ENCODE results near the gene DNAH11.
"Not testable (repeated sequence)": the region's sequence is repeated elsewhere in the genome, so short reads cannot be mapped to it uniquely, and the experiment has no call there.

DNAH11 gene

GRCh38 chr7:21690705-21691104, 147.9 kb downstream of the DNAH11 start:
- no peak for TF ChIP-seq ZNF274 (IDR thresholded peaks at IDR 0.05; ENCODE audit: low read depth, low read length)
- H3K4me3 ChIP-seq (ENCODE audit: low read length), result no peak overlapping the region

DNA sequence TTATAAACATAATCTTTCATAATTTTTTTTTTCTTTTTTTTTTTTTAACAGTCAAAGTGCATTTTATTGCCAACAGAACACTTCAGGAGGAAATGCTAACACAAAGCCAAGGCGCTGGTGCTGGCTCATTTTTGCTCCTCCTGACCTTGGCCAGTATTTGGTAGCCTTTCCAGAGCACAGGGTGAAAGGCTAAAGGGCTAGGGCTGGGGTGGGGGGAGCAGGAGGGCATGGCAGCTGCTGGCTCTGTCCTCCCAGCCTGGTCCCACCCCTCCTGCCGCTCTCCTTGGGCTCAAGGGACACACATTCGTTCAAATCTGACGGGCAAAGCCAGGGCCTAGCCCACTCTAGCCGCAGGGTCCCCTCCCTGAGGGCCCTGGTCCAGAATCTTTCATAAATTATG, 148.3 kb downstream of the DNAH11 start:
- not testable (repeated sequence) for H3K4me3 ChIP-seq (ENCODE audit: low read length)

DNA sequence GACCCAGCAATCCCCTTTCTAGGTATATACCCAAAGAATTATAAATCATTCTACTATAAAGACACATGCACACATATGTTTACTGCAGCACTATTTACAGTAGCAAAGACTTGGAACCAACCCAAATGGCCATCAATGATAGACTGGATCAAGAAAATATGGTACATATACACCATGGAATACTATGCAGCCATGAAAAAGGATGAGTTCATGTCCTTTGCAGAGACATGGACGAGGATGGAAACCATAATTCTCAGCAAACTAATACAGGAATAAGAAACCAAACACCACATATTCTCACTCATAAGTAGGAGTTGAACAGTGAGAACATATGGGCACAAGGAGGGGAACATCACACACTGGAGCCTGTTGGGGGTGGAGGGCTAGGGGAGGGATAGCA, 157.7 kb downstream of the DNAH11 start:
- H3K4me3 ChIP-seq (ENCODE audit: low read length), result not testable (repeated sequence)

DNA sequence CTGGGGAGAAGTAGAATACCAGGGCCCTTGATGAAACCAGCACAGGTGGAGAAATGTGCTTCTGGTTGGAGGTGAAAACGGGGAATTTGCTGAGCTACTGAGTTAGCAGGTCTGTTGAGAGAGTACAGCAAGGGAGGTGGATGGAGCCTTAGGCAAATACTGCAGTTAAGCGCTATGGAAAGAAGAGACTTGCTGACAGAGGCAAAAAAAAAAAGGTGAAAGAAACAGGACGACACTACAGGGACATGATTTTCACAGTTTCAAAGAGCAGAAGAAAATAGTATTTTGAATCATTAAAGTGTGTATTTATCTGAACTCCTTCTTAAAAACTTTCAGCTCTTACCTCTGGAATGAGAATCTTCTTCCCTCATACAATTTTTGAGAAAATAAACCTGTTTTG, 159.5 kb downstream of the DNAH11 start:
- TF ChIP-seq ZNF274 (IDR thresholded peaks at IDR 0.05; ENCODE audit: low read depth, low read length), result no peak
- H3K4me3 ChIP-seq (ENCODE audit: low read length), result no peak overlapping the region

DNA sequence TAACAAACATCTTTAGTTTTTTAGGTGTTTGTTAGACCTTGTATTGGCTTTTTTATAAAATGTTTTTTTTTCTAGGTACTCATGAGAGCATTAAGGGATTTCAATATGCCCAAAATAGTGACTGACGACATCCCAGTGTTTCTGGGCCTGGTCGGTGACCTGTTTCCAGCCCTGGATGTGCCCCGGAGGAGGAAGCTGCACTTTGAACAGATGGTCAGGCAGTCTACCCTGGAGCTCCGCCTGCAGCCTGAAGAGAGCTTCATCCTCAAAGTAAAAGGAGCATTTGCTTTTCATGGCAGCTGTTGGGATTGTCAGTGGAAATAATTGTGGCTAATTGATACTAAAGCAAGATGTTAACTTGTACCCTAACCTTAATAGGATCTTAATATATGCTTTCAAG, 161.5 kb downstream of the DNAH11 start:
- TF ChIP-seq ZNF274 (IDR thresholded peaks at IDR 0.05; ENCODE audit: low read depth, low read length), result no peak
- no peak overlapping the region for H3K4me3 ChIP-seq (ENCODE audit: low read length)

DNA sequence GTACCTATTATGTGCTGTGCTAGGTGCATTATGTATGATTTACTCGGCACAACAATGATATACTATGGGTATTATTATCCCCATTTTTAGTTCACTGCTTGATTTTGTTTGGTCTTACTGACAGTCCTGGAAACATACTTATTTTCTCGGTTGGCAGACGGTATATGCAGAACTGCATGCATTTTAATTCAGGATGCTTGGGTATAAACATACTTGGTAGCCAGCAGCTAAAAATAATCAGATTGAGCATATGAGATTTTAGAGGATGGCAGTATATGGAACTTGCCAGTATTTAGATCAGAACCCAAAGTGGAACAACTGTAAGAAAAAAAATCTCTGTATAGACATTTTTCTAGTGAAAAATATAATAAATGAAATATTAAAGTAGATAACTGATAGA, 163.3 kb downstream of the DNAH11 start:
- TF ChIP-seq ZNF274 (IDR thresholded peaks at IDR 0.05; ENCODE audit: low read depth, low read length), result no peak

DNA sequence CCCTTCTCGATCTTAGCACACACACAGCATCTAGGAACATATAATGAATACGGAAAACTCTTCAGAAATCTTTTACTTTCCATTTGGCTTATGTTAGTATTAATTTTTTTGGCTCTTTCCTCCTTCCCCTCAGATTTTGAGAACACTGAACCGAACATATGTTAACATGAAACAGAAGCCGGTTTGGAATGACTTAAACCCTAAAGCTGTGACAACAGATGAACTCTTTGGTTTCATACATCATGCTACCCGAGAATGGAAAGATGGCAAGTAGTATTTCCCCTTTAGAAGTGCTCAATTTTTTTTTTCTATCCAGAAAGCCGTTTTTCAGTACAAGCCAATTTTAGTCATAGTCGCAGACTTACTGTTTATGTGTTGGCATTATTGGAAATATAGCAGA, 164.7 kb downstream of the DNAH11 start:
- no peak overlapping the region for H3K4me3 ChIP-seq (ENCODE audit: low read length)
- TF ChIP-seq ZNF274 (IDR thresholded peaks at IDR 0.05; ENCODE audit: low read depth, low read length), result no peak

More for the DNA sequence above, 163.3 kb downstream of the DNAH11 start:
- no peak overlapping the region for H3K4me3 ChIP-seq (ENCODE audit: low read length)

- no peak for TF ChIP-seq ZNF274 (IDR thresholded peaks at IDR 0.05; ENCODE audit: low read depth, low read length)
Measured at GRCh38 chr7:21708096-21708495, 165.3 kb downstream of the DNAH11 start.

GRCh38 chr7:21717323-21717722, 174.5 kb downstream of the DNAH11 start:
- no peak for TF ChIP-seq ZNF274 (IDR thresholded peaks at IDR 0.05; ENCODE audit: low read depth, low read length)
- no peak overlapping the region for H3K4me3 ChIP-seq (ENCODE audit: low read length)

More at GRCh38 chr7:21708096-21708495, 165.3 kb downstream of the DNAH11 start:
- no peak overlapping the region for H3K4me3 ChIP-seq (ENCODE audit: low read length)

GRCh38 chr7:21718391-21718790, 175.6 kb downstream of the DNAH11 start:
- TF ChIP-seq ZNF274 (IDR thresholded peaks at IDR 0.05; ENCODE audit: low read depth, low read length), result no peak
- no peak overlapping the region for H3K4me3 ChIP-seq (ENCODE audit: low read length)

GRCh38 chr7:21719846-21720245, 177.0 kb downstream of the DNAH11 start:
- no peak overlapping the region for H3K4me3 ChIP-seq (ENCODE audit: low read length)
- TF ChIP-seq ZNF274 (IDR thresholded peaks at IDR 0.05; ENCODE audit: low read depth, low read length), result no peak

GRCh38 chr7:21722371-21722770, 179.5 kb downstream of the DNAH11 start:
- no peak overlapping the region for H3K4me3 ChIP-seq (ENCODE audit: low read length)
- TF ChIP-seq ZNF274 (IDR thresholded peaks at IDR 0.05; ENCODE audit: low read depth, low read length), result no peak

- no peak for TF ChIP-seq ZNF274 (IDR thresholded peaks at IDR 0.05; ENCODE audit: low read depth, low read length)
- H3K4me3 ChIP-seq (ENCODE audit: low read length), result no peak overlapping the region
Measured at GRCh38 chr7:21724562-21724961, 181.7 kb downstream of the DNAH11 start.

DNA sequence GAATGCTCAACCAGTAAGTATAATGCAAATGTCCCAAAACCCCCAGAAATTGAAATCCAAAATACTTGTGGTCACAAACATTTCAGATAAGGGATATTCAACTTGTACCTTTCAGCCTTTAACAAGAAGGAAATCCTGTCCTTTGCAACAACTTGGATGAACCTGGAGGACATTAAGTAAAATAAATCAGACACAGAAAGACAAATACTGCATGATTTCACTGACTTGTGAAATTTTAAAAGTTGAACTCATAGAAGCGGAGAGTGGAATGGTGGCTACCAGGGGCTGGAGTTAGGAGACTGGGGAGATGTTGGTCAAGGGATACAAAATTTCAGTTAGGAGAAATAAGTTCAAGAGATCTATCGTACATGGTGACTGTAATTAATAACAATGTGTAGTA, 187.6 kb downstream of the DNAH11 start:
- TF ChIP-seq ZNF274 (IDR thresholded peaks at IDR 0.05; ENCODE audit: low read depth, low read length), result no peak
- no peak overlapping the region for H3K4me3 ChIP-seq (ENCODE audit: low read length)

DNA sequence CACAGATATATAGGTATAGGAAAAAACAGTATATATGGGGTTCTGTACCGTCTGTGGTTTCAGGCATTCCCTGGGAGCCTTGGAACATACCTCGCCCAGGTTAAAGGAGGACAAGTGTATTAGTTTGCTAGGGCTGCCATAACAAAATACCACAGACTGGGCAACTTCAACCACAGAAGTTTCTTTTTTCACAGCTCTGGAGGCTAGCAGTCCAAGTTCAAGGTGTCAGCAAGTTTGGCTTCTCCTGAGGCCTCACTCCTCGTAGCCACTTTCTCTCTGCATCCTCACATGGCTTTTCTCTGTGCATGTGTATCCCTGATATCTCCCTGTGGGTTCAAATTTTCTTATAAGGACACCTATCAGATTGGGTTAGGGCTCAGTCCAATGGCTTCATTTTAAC, 189.1 kb downstream of the DNAH11 start:
- no peak for TF ChIP-seq ZNF274 (IDR thresholded peaks at IDR 0.05; ENCODE audit: low read depth, low read length)
- no peak overlapping the region for H3K4me3 ChIP-seq (ENCODE audit: low read length)

DNA sequence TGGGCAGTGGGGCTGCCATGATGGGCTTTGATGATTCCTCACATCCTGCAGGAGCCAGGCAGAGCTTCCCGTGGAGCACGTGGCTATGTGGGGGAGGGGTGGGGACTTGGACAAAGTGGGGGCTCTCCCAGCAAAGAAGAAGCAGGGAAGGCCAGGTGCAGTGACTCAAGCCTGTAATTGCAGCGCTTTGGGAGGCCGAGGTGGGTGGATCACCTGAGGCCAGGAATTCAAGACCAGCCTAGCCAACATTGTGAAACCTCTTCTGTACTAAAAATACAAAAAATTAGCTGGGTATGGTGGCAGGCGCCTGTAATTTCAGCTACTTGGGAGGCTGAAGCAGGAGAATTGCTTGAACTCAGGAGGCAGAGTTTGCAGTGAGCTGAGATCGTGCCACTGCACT, 190.1 kb downstream of the DNAH11 start:
- not testable (repeated sequence) for H3K4me3 ChIP-seq (ENCODE audit: low read length)

GRCh38 chr7:21733837-21734236, 191.0 kb downstream of the DNAH11 start:
- H3K4me3 ChIP-seq (ENCODE audit: low read length), result no peak overlapping the region
- TF ChIP-seq ZNF274 (IDR thresholded peaks at IDR 0.05; ENCODE audit: low read depth, low read length), result no peak
